CD4-positive, alpha-beta T cell (primary cell): Measurements from ENCODE around the gene PLIN4. TPM values are rescaled to one million over a fixed set of nuclear protein-coding genes. Genes with fewer than 3 reads are reported as not detected.

Experiments used
- ATAC-seq: fragments of 200-7000 bp; cut with Tn5 transposase; one replicate; pipeline ENCODE4 v1.10.0; 2022; ENCODE audit warnings: mild to moderate bottlenecking; ENCODE audit not compliant: poor library complexity
- CTCF ChIA-PET: fragments of 350-600 bp; sonication (Branson Sonifier 250); formaldehyde crosslinking; loops from one replicate; lab custom pipeline; 2021; ENCODE audit warnings: antibody characterized with exemption, inconsistent platforms; lab: Charles Lee
- POLR2A ChIA-PET: fragments of 350-600 bp; sonication (Branson Sonifier 250); formaldehyde crosslinking; loops from one replicate; lab custom pipeline; 2021; ENCODE audit warnings: antibody characterized with exemption, inconsistent platforms; lab: Charles Lee
- DNase-seq, 14 experiments: peaks; one replicate each; pipeline ENCODE4 v3.0.0-alpha.2; 2013 to 2020; ENCODE audit warnings: mixed read lengths in 2 of 14
- H3K27ac ChIP-seq, 2 donors: one replicate each; pipeline versions ENCODE4 v1.5.1 to v1.7.0; 2013; ENCODE audit warnings: low read length in 2 of 2, low read depth in 1 of 2, mild to moderate bottlenecking in 1 of 2
- H3K27me3 ChIP-seq, 2 experiments: 1 replicate in 1 of 2; 2 replicates in 1 of 2; pipeline versions ENCODE4 v1.6.1 to v1.7.0; 2013; ENCODE audit warnings: low read length in 2 of 2, control low read depth in 1 of 2, mild to moderate bottlenecking in 1 of 2, moderate library complexity in 1 of 2; ENCODE audit not compliant: insufficient read depth in 2 of 2, control insufficient read depth in 1 of 2
- H3K36me3 ChIP-seq: one replicate; pipeline ENCODE4 v1.6.1; 2013; ENCODE audit warnings: low read length, control low read depth; ENCODE audit not compliant: insufficient read depth
- H3K4me1 ChIP-seq: one replicate; pipeline ENCODE4 v1.6.1; 2013; ENCODE audit warnings: low read length, control low read depth; ENCODE audit not compliant: insufficient read depth
- H3K4me3 ChIP-seq: one replicate; pipeline ENCODE4 v1.5.1; 2013; ENCODE audit warnings: mild to moderate bottlenecking, low read length, moderate library complexity
- H3K9me3 ChIP-seq, 2 experiments: 1 replicate in 1 of 2; 2 replicates in 1 of 2; pipeline versions ENCODE4 v1.6.1 to v1.7.0; 2013; ENCODE audit warnings: low read length in 2 of 2, mild to moderate bottlenecking in 2 of 2, control low read depth in 1 of 2, moderate library complexity in 1 of 2; ENCODE audit not compliant: control insufficient read depth in 1 of 2, insufficient read depth in 1 of 2
- H3K27ac Mint-ChIP-seq: one replicate; pipeline ENCODE4 v1.8.0; 2020; ENCODE audit warnings: mixed read lengths
- H3K27me3 Mint-ChIP-seq: one replicate; pipeline ENCODE4 v1.8.0; 2021; ENCODE audit warnings: mixed read lengths
- H3K36me3 Mint-ChIP-seq: one replicate; pipeline ENCODE4 v1.8.0; 2021; ENCODE audit warnings: low read depth, mixed read lengths
- H3K4me1 Mint-ChIP-seq: one replicate; pipeline ENCODE4 v1.8.0; 2021; ENCODE audit warnings: low read depth, mixed read lengths
- H3K4me3 Mint-ChIP-seq: one replicate; pipeline ENCODE4 v1.8.0; 2020; ENCODE audit warnings: mild to moderate bottlenecking, mixed read lengths
- H3K9me3 Mint-ChIP-seq: one replicate; pipeline ENCODE4 v1.8.0; 2020; ENCODE audit warnings: mixed read lengths
- CTCF ChIP-seq: fragments of 200-600 bp; IDR thresholded peaks from one replicate; pipeline ENCODE4 v1.8.0; 2022; ENCODE audit warnings: antibody characterized with exemption, mild to moderate bottlenecking
- intact Hi-C, 2 experiments: fragments of 100-400 bp; cut with DNase I in 1 of 2; cut with micrococcal nuclease in 1 of 2; formaldehyde crosslinking; loops; one replicate each; pipeline versions ENCODE4 v1.15.1 to v1.9.0; 2023 to 2025; cut with DNase I, micrococcal nuclease
- total RNA-seq, 174 experiments: library from RNA in 2 of 174; stranded (reverse) in 2 of 174; gene quantifications; one replicate each; pipeline ENCODE4 v1.2.3 and lab custom pipeline; 2021 to 2026

The PLIN4 gene
- total RNA-seq, 2 experiments from 2014 or later: not detected

DNA sequence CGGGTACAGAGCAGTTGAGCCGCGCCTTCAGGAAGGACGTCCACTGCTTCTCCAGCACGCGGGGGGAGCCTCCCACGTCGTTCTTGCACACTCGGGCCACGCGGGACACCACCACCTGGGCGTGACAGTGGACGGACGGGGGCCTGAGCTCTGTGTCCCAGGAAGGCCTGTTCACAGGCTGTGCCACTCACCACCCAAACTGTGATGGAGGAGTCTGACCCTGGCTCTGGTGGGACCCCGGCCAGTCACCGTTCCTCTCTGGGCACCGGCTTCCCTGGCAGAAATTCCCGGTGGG is 34.2 kb upstream of the PLIN4 start:
- peaks cover 0 to 13% of the 10 kb centered on the region in 2 experiments for H3K9me3 ChIP-seq
- H3K4me3 ChIP-seq: no peak overlapping the region
- H3K9me3 Mint-ChIP-seq: no peaks in the 10 kb centered on the region
- intact Hi-C loops: no loop called here
- H3K4me1 Mint-ChIP-seq: no peaks in the 10 kb centered on the region
- peaks cover 9% of the 10 kb centered on the region for H3K27me3 Mint-ChIP-seq
- ATAC-seq (no peak), DNase-seq (no peak)
- no peaks in the 10 kb centered on the region for H3K36me3 Mint-ChIP-seq
- ChIA-PET POLR2A (no interaction called here), CTCF (no interaction called here)
- no peak overlapping the region for H3K27ac Mint-ChIP-seq
- no peaks in the 10 kb centered on the region for H3K27me3 ChIP-seq
- H3K27ac ChIP-seq: no peak overlapping the region
- H3K36me3 ChIP-seq: no peaks in the 10 kb centered on the region
- no peaks in the 10 kb centered on the region for H3K4me1 ChIP-seq
- no peak for TF ChIP-seq CTCF
- no peak overlapping the region for H3K4me3 Mint-ChIP-seq

GRCh38 chr19:4550479-4551050 is 32.3 kb upstream of the PLIN4 start:
- H3K27ac Mint-ChIP-seq: no peak overlapping the region
- H3K27me3 Mint-ChIP-seq: peaks cover 9% of the 10 kb centered on the region
- no peaks in the 10 kb centered on the region for H3K9me3 Mint-ChIP-seq
- no peak overlapping the region for H3K27ac ChIP-seq
- intact Hi-C loops: no loop called here
- no peaks in the 10 kb centered on the region for H3K36me3 ChIP-seq
- peaks cover 0 to 8% of the 10 kb centered on the region in 2 experiments for H3K9me3 ChIP-seq
- H3K36me3 Mint-ChIP-seq: no peaks in the 10 kb centered on the region
- H3K4me3 Mint-ChIP-seq: no peak overlapping the region
- no peak for TF ChIP-seq CTCF
- DNase-seq: no peak
- POLR2A ChIA-PET: no interaction called here
- no peaks in the 10 kb centered on the region for H3K4me1 ChIP-seq
- H3K4me1 Mint-ChIP-seq: no peaks in the 10 kb centered on the region
- no peak overlapping the region for H3K4me3 ChIP-seq
- no peak for ATAC-seq
- CTCF ChIA-PET: no interaction called here
- no peaks in the 10 kb centered on the region for H3K27me3 ChIP-seq

DNA sequence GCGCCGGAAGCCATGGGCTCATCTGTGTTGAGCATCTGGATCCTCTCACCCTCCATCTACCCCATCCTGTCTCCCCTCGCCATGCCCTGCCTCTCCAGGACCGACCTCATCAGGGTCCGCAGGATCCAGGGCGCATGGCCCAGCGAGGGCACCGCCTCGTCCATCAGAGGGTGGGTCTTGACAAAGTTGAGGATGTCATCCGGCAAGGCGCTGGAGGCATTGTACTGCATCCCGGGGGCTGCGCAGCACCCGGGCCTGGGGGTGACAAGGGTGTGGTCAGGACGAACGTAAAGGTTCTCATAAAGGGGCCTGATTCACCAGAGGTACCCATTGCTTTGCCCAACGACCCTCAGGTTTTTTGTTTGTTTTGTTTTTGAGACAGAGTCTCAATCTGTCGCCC is 31.7 kb upstream of the PLIN4 start:
- Mint-ChIP-seq H3K27ac (no peak overlapping the region), H3K27me3 (peaks cover 9% of the 10 kb centered on the region)
- CTCF ChIA-PET: no interaction called here

More for the DNA sequence above, 31.7 kb upstream of the PLIN4 start:
- Mint-ChIP-seq H3K4me1 (no peaks in the 10 kb centered on the region), H3K4me3 (no peak overlapping the region), H3K9me3 (no peaks in the 10 kb centered on the region), H3K36me3 (no peaks in the 10 kb centered on the region)
- Histone ChIP-seq H3K4me3 (no peak overlapping the region), H3K9me3 (peaks cover 0 to 8% of the 10 kb centered on the region in 2 experiments), H3K27me3 (no peaks in the 10 kb centered on the region), H3K4me1 (no peaks in the 10 kb centered on the region), H3K27ac (no peak overlapping the region), H3K36me3 (no peaks in the 10 kb centered on the region)
- TF ChIP-seq CTCF: no peak
- no peak for DNase-seq
- intact Hi-C loops: no loop called here
- ATAC-seq: no peak
- POLR2A ChIA-PET: no interaction called here
